Neural crest cell (in vitro differentiated cells): ENCODE results near the gene SORCS2. TPM values are rescaled to one million over a fixed set of nuclear protein-coding genes. Genes with fewer than 3 reads are reported as not detected.
A peak's percentile ranks its signal among the peaks of the same experiment; 100 is the strongest.

Source experiments
- DNase-seq: peaks from one replicate; pipeline ENCODE4 v3.0.0; 2021; ENCODE audit warnings: low read depth, mixed read lengths, low spot score
- H3K27ac Mint-ChIP-seq: one replicate; pipeline ENCODE4 v1.8.0; 2021; ENCODE audit warnings: mild to moderate bottlenecking, mixed read lengths; ENCODE audit not compliant: unreplicated experiment
- H3K27me3 Mint-ChIP-seq: 2 replicates; pipeline ENCODE4 v1.8.0; 2021; ENCODE audit warnings: low read depth, mild to moderate bottlenecking, mixed read lengths
- H3K36me3 Mint-ChIP-seq: 2 replicates; pipeline ENCODE4 v1.8.0; 2021; ENCODE audit warnings: low read depth, mild to moderate bottlenecking, mixed read lengths
- H3K4me1 Mint-ChIP-seq: 2 replicates; pipeline ENCODE4 v1.8.0; 2021; ENCODE audit warnings: mixed read lengths
- H3K4me3 Mint-ChIP-seq: one replicate; pipeline ENCODE4 v1.8.0; 2021; ENCODE audit warnings: mild to moderate bottlenecking, mixed read lengths
- H3K9me3 Mint-ChIP-seq: 2 replicates; pipeline ENCODE4 v1.8.0; 2021; ENCODE audit warnings: mixed read lengths
- total RNA-seq: library from RNA; stranded (reverse); gene quantifications from 2 replicates; pipeline ENCODE4 v1.2.1, GENCODE V29; 2021
- TF ChIP-seq, protein P1 (sequence below): fragments of 200-600 bp; sonication (generic); conservative IDR thresholded peaks from 2 replicates; pipeline ENCODE4 v1.5.0; 2021; ENCODE audit warnings: antibody characterized with exemption, mild to moderate bottlenecking

The SORCS2 gene
- total RNA-seq, 1 donor from 2014 or later = 1.1 TPM

DNA sequence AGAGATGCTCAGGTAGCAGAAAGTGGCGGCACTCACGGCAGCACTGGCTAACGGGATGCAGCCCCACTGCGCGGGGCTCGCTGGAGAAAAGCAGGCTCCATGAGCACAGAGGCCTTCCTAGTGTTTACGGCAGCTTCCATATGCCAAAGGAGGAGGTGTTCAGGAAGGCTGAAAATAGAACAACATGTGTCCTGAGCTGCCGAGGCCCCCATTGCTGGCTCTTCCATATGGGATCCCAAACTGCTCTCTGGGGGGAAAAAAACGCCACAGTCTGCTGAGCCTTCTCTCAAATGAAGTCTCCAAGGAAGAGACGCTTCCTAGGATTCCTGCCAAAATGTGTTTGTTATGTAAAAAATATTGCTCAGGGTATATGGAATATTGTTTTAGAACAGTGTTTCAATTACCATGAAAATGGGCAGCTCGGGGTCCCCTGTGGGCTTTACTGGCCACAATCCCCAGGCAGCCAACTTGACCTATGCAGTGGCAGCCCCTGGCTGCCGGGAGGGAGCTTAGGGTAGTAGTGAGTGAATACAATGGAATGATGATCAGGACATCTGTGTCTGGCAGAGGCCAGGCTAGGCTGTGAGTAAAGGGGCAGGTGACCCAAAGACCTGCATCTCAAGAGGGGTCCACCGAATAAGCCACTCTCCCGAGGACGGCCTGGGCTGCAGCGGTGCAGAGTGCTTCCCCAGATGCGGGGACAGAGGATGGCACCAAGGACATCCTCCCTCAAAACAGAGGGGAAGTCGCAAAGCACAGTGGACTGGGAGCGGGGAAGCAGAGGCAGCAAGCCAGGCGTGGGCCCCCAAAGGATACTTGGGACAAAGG lies 577.3 kb downstream of the SORCS2 start:
- H3K36me3 Mint-ChIP-seq = peaks cover 8% of the 10 kb centered on the region
- TF ChIP-seq, protein P1, sequence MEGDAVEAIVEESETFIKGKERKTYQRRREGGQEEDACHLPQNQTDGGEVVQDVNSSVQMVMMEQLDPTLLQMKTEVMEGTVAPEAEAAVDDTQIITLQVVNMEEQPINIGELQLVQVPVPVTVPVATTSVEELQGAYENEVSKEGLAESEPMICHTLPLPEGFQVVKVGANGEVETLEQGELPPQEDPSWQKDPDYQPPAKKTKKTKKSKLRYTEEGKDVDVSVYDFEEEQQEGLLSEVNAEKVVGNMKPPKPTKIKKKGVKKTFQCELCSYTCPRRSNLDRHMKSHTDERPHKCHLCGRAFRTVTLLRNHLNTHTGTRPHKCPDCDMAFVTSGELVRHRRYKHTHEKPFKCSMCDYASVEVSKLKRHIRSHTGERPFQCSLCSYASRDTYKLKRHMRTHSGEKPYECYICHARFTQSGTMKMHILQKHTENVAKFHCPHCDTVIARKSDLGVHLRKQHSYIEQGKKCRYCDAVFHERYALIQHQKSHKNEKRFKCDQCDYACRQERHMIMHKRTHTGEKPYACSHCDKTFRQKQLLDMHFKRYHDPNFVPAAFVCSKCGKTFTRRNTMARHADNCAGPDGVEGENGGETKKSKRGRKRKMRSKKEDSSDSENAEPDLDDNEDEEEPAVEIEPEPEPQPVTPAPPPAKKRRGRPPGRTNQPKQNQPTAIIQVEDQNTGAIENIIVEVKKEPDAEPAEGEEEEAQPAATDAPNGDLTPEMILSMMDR = no peak
- peak overlapping the region; percentile 31 for H3K4me3 Mint-ChIP-seq
- H3K27me3 Mint-ChIP-seq = no peaks in the 10 kb centered on the region
- peaks cover 17% of the 10 kb centered on the region for H3K4me1 Mint-ChIP-seq
- no peak overlapping the region for H3K27ac Mint-ChIP-seq
- no peak for DNase-seq
- no peaks in the 10 kb centered on the region for H3K9me3 Mint-ChIP-seq

DNA sequence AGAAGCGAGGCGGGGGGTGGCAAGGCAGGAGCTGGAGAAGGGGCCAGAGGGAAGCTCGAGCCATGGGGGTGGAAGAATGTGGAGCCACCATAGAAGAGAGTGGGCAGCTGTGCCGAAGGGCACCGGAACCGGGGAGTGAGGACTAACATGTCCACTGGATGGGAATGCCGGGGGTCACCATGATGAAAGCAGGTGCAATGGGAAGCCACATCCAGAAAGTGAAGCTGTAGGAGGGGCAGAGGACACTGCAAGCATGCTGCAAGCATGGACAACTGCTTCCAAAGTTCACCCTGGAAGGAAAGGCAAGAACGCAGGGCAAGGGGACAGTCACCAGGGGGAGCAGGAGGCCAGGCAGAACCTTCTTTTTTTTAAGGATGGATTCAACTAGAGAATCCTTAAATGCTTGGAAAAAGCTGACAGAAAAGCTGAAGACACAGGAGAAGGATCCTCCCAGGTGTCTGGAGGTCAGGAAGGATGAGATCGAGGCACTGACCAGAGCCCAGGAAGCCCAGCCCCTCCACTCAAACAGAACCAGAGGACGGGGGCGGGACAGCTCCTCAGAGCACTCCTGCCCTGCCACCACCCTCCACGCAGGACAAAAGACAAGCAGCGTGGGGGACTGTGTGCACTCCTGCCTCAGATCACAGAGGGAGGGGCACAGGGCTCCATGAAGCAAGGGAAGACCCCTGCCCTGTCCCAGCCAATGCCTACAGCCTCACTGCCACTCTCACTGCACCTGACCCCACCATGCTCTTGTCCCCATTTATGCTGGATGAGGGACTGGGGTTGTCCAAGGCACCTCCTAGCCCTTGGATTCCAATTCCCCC lies 578.1 kb downstream of the SORCS2 start:
- H3K27me3 Mint-ChIP-seq = no peaks in the 10 kb centered on the region
- H3K4me1 Mint-ChIP-seq = peaks cover 25% of the 10 kb centered on the region
- peaks cover 8% of the 10 kb centered on the region for H3K36me3 Mint-ChIP-seq
- H3K4me3 Mint-ChIP-seq = peak overlapping the region; percentile 10
- no peak overlapping the region for H3K27ac Mint-ChIP-seq
- no peak for DNase-seq
- TF ChIP-seq, protein P1 = peak; percentile 57
- no peaks in the 10 kb centered on the region for H3K9me3 Mint-ChIP-seq

DNA sequence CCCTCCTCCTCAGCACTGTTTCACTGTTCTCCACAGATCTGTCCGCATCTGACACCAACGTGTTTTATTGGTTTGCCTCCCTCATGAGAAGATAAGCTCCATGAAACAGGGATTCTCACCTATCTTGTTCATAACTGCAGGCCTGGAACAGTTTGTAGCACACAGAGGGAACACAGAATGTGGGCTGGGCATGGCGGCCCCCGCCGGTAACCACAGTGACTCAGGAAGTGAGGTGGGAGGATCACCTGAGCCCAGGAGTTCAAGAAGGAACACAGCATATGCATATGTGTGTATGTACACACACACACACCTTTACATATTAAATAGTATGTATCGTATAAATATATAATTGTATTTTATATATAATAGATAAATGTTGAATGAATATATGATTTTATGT lies 578.7 kb downstream of the SORCS2 start:
- TF ChIP-seq, protein P1 = no peak
- peaks cover 8% of the 10 kb centered on the region for H3K36me3 Mint-ChIP-seq

GRCh38 chr4:7771541-7772507 lies 579.5 kb downstream of the SORCS2 start:
- H3K4me3 Mint-ChIP-seq = no peak overlapping the region
- H3K4me1 Mint-ChIP-seq = peaks cover 39% of the 10 kb centered on the region
- TF ChIP-seq, protein P1 = no peak
- H3K27ac Mint-ChIP-seq = peak overlapping the region; percentile 73
- peaks cover 8% of the 10 kb centered on the region for H3K36me3 Mint-ChIP-seq
- DNase-seq = no peak
- H3K9me3 Mint-ChIP-seq = no peaks in the 10 kb centered on the region
- no peaks in the 10 kb centered on the region for H3K27me3 Mint-ChIP-seq

More for the DNA sequence above, 578.7 kb downstream of the SORCS2 start:
- H3K4me1 Mint-ChIP-seq = peaks cover 31% of the 10 kb centered on the region
- H3K9me3 Mint-ChIP-seq = no peaks in the 10 kb centered on the region
- H3K27me3 Mint-ChIP-seq = no peaks in the 10 kb centered on the region
- H3K27ac Mint-ChIP-seq = no peak overlapping the region
- H3K4me3 Mint-ChIP-seq = no peak overlapping the region
- no peak for DNase-seq
